ENCODE measurements around the gene TRIM10. TPM values are rescaled to one million over a fixed set of nuclear protein-coding genes. Genes with fewer than 3 reads are reported as not detected.

TRIM10 gene
- total RNA-seq, 3 donors from 2014 or later: 3.9 to 7.8 (median 5.3) TPM

GRCh38 chr6:30180145-30180544, 19.1 kb upstream of the TRIM10 start:
- Histone ChIP-seq H3K4me3 (no peak overlapping the region), H3K9me3 (peaks cover 4% of the 10 kb centered on the region), H3K36me3 (ENCODE audit: low read depth) (no peaks in the 10 kb centered on the region), H3K4me1 (ENCODE audit: low read depth) (no peaks in the 10 kb centered on the region)
- DNase-seq: no peak
- TF ChIP-seq, protein P1, sequence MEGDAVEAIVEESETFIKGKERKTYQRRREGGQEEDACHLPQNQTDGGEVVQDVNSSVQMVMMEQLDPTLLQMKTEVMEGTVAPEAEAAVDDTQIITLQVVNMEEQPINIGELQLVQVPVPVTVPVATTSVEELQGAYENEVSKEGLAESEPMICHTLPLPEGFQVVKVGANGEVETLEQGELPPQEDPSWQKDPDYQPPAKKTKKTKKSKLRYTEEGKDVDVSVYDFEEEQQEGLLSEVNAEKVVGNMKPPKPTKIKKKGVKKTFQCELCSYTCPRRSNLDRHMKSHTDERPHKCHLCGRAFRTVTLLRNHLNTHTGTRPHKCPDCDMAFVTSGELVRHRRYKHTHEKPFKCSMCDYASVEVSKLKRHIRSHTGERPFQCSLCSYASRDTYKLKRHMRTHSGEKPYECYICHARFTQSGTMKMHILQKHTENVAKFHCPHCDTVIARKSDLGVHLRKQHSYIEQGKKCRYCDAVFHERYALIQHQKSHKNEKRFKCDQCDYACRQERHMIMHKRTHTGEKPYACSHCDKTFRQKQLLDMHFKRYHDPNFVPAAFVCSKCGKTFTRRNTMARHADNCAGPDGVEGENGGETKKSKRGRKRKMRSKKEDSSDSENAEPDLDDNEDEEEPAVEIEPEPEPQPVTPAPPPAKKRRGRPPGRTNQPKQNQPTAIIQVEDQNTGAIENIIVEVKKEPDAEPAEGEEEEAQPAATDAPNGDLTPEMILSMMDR (IDR thresholded peaks at IDR 0.05): no peak
- intact Hi-C loops (cut with DNase I, micrococcal nuclease): no loop called here
- no peak for ATAC-seq

DNA sequence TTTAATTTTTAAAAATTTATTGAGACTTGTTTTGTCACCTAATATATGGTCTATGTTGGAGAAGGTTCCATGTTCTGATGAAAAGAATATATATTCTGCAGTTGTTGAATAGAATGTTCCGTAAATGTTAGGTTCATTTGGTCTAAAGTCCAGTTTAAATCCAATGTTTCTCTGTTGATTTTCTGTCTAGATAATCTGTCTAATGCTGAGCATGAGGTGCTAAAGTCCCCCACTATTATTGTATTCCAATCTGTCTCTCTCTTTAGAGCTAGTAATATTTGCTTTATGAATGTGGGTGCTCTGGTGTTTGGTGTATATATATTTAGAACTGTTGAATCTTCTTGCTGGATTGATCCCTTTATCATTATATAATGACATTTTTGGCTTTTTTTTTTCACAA, 17.8 kb upstream of the TRIM10 start:
- no peak for DNase-seq
- intact Hi-C loops (cut with DNase I, micrococcal nuclease): loop anchor here in 1 of 2 donors (10.0 kb wide), 1 partner anchor 74 kb away; no protein-coding TSS in a partner anchor
- TF ChIP-seq, protein P1 (IDR thresholded peaks at IDR 0.05): no peak
- no peak for ATAC-seq
- H3K9me3 ChIP-seq: peaks cover 4% of the 10 kb centered on the region
- H3K36me3 ChIP-seq (ENCODE audit: low read depth): no peaks in the 10 kb centered on the region
- H3K4me3 ChIP-seq: no peak overlapping the region
- H3K4me1 ChIP-seq (ENCODE audit: low read depth): no peaks in the 10 kb centered on the region

GRCh38 chr6:30175765-30176164, 14.8 kb upstream of the TRIM10 start:
- Histone ChIP-seq H3K9me3 (peaks cover 4% of the 10 kb centered on the region), H3K4me1 (ENCODE audit: low read depth) (no peaks in the 10 kb centered on the region), H3K36me3 (ENCODE audit: low read depth) (no peaks in the 10 kb centered on the region), H3K4me3 (no peak overlapping the region)
- TF ChIP-seq, protein P1 (IDR thresholded peaks at IDR 0.05): no peak
- intact Hi-C loops (cut with DNase I, micrococcal nuclease): loop anchor here in 1 of 2 donors (10.0 kb wide), 1 partner anchor 71 kb away; no protein-coding TSS in a partner anchor
- no peak for DNase-seq
- no peak for ATAC-seq

GRCh38 chr6:30172681-30173080, 11.7 kb upstream of the TRIM10 start:
- ATAC-seq: peak; percentile 6
- H3K9me3 ChIP-seq: no peaks in the 10 kb centered on the region

DNA sequence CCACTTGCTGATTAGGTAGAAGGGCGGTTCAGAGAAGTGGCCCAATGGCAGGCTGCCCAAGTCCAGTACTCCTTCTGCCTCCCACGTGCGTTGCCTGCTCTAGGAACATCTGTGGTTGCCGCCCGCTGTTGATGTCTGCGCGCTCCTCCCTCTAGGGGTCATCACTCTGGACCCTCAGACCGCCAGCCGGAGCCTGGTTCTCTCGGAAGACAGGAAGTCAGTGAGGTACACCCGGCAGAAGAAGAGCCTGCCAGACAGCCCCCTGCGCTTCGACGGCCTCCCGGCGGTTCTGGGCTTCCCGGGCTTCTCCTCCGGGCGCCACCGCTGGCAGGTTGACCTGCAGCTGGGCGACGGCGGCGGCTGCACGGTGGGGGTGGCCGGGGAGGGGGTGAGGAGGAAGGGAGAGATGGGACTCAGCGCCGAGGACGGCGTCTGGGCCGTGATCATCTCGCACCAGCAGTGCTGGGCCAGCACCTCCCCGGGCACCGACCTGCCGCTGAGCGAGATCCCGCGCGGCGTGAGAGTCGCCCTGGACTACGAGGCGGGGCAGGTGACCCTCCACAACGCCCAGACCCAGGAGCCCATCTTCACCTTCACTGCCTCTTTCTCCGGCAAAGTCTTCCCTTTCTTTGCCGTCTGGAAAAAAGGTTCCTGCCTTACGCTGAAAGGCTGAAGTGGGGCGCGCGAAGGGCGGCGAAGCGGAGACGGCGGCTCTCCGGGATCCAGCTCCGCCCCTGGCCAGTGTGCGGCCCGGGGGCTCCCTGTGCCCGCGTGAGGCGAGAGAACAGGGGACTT, 10.9 kb upstream of the TRIM10 start:
- Histone ChIP-seq H3K9me3 (no peaks in the 10 kb centered on the region), H3K4me3 (no peak overlapping the region), H3K36me3 (ENCODE audit: low read depth) (no peaks in the 10 kb centered on the region), H3K4me1 (ENCODE audit: low read depth) (no peaks in the 10 kb centered on the region)
- TF ChIP-seq, protein P1 (IDR thresholded peaks at IDR 0.05): no peak
- intact Hi-C loops (cut with DNase I, micrococcal nuclease): loop anchor here in 1 of 2 donors (10.0 kb wide), 1 partner anchor 67 kb away; no protein-coding TSS in a partner anchor
- ATAC-seq (peak; percentile 51), DNase-seq (no peak)

More at GRCh38 chr6:30172681-30173080, 11.7 kb upstream of the TRIM10 start:
- DNase-seq: no peak
- Histone ChIP-seq H3K4me1 (ENCODE audit: low read depth) (no peaks in the 10 kb centered on the region), H3K4me3 (no peak overlapping the region), H3K36me3 (ENCODE audit: low read depth) (no peaks in the 10 kb centered on the region)
- TF ChIP-seq, protein P1 (IDR thresholded peaks at IDR 0.05): no peak
- intact Hi-C loops (cut with DNase I, micrococcal nuclease): loop anchor here in 1 of 2 donors (10.0 kb wide), 1 partner anchor 68 kb away; no protein-coding TSS in a partner anchor
